ENCODE results near the gene LDLRAD4.

Gene LDLRAD4

GRCh38 chr18:13566941-13567746, 348.6 kb downstream of the LDLRAD4 start:
- DNase-seq: no peak

- no peak for DNase-seq
Measured at GRCh38 chr18:13568443-13569392, 350.2 kb downstream of the LDLRAD4 start.

DNA sequence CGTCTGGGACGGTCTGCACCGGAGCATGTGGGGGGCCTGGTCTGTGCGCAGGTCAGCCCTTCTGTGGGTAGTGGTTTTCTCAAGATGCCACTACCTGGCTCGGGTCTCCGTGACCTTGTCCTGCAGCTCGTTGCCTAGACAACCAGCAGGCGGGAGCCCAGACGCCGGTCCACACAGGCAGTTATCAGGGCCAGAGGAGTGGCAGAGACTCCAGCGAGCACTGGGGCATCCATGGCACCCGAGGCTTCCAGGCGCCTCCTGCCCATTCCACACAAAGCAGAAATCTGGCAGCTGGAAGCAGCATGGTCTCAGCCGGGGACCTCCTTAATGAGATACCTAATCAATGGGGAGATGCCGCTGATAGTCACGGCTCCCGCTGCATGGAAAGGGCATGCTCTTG, 351.7 kb downstream of the LDLRAD4 start:
- DNase-seq: no peak

- DNase-seq: no peak
Measured at GRCh38 chr18:13570856-13571495, 352.4 kb downstream of the LDLRAD4 start.

DNA sequence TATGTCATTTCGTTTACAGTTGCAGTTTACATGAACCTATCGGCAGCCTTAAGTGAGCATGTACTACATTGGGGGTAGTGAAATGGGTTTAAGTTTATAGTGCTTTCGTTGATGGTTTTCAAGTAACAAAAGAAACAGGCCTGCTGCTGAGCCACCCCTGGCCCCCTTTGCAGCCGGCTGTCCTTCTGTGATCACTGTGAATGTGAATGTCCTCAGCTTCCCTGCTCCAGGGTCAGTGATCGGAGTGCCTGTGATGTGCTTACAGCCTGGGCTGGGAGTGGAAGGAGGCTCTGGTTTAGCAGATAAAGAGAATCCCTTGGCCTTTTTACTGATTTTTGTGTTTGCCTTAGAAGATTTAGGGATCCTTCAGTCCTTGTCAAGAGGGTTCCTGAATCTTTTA, 353.6 kb downstream of the LDLRAD4 start:
- DNase-seq: no peak

GRCh38 chr18:13572721-13573120, 354.2 kb downstream of the LDLRAD4 start:
- no peak for DNase-seq

DNA sequence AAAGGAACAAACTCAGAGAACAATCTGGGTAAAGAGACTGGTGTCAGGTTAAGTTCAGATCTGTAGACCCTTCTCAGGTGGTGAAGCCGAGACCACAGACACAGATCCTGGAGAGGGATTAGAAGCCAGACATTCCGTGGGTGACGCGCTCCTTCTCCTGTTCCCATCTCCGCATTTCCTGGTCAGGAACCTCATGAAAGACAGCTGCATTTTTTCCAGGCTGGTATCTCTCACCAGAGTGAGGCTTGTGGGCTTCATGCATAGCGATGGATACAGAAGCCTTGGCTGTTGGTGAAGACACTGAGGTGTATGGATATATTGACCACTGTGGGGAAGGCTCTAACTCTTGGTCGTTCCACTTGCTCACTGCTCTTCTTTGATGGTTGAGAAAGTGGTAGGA, 355.2 kb downstream of the LDLRAD4 start:
- no peak for DNase-seq

- no peak for DNase-seq
Measured at GRCh38 chr18:13574355-13574754, 355.8 kb downstream of the LDLRAD4 start.

DNA sequence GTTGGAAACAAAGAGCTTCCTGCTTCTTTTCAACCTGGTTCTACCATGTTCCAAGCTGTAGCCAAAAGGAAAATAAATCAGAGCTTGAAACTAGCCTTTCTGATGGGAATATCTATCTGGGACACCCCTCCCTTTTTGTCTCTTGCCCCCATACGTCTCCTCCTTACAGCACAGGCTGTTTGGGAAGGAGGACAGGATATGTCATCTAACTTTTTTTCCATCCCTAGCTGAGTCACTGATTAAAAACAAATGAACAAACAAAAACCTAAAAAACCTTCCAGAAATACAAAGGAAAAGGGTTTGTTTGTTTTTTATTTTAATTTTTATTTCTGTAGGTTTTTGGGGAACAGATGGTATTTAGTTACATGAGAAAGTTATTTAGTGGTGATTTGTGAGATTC, 356.2 kb downstream of the LDLRAD4 start:
- DNase-seq: no peak

DNA sequence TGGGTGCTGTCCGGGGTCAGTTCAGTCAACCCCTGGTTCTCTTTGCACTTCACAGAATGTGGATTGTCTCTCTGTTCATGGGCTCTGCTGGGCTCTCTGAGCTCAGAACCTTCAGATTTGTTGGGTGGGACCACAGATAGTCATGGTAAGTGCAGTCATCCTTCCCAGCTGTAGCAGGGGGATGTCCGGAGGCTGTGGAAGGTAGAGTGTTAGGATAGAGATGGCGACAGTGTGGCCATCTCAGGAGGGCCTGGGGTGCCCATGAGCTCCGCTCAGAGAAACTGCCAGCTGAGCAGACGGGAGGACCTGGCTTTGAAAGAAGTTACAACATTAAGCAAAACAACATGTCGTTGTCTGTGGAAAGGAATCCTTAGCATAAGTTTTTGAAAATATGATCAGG, 358.0 kb downstream of the LDLRAD4 start:
- no peak for DNase-seq

GRCh38 chr18:13577091-13577697, 358.6 kb downstream of the LDLRAD4 start:
- DNase-seq: no peak

DNA sequence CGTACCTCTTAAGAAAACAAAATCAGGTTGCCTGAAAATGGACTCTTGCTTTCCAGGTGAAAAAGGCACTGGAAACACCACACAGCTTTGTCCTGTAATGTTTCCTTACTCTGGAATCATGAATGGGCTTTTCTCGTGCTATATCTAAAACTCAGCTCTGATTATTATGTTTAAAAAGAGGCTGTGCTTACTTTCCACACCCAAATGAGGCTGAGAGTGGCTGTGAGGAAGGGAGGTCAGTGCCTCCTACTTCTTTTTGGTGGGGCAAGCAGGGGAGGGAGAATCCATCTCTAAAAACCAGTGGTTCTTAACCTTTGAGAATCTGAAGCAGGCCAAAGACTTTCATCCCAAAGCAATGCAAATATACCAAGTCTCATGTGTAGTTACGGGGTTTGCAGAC, 359.2 kb downstream of the LDLRAD4 start:
- DNase-seq: no peak

DNA sequence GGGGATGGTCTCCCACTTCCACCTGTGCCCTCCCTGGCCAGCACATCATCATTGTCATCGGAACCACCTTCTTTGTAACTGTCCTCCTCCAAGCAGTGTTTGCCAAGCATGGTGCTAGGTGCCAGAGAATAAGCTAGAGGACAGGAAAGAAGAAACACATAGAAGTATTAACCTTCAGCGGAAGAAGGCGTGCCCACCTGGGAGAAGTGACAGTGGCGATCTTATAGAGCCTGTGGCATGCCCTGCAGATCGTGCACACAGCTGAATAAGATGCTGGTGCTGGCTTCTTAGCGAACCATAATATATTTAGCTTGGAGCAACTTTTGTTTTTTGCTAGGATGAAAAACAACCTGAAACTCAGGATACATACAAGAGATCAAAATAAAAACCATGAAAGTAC, 359.8 kb downstream of the LDLRAD4 start:
- DNase-seq: no peak

- no peak for DNase-seq
Measured at GRCh38 chr18:13579874-13580273, 361.3 kb downstream of the LDLRAD4 start.

DNA sequence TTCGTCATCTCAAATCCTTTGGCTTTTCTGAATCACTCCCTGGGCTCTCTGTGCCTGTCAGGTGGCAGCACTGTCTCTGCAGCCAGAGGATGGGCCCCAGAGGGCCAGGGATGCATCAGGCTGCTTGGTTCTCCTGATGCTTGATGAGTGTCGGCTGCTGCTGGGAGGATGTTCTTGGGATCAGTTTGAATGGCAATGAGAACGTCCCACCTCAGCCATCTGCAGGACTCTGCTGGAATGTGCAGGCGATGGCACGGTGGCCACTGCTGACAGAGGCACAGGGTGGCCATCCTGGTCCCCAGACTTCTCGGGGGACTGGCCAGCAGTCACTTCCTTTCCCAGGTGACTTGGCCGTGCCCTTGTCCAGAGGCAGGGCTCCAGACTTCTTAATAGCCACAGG, 361.8 kb downstream of the LDLRAD4 start:
- no peak for DNase-seq

DNA sequence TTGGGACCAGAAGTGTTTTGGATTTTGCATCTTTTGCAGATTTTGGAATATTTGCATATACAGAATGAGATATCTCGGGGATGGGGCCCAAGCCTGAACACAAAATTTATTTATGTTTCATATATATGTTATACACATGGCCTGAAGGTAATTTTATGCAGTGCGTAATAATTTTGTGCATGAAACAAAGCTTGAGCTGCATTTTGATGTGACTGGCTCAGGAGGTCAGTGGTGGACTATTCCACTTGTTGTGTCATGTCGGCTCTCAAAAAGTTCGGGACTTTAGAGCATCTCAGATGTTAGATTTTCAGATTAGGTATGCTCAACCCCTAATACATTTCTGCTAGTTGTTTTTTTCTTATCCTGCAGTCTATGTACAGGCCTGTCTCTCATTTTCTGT, 362.4 kb downstream of the LDLRAD4 start:
- DNase-seq: no peak

DNA sequence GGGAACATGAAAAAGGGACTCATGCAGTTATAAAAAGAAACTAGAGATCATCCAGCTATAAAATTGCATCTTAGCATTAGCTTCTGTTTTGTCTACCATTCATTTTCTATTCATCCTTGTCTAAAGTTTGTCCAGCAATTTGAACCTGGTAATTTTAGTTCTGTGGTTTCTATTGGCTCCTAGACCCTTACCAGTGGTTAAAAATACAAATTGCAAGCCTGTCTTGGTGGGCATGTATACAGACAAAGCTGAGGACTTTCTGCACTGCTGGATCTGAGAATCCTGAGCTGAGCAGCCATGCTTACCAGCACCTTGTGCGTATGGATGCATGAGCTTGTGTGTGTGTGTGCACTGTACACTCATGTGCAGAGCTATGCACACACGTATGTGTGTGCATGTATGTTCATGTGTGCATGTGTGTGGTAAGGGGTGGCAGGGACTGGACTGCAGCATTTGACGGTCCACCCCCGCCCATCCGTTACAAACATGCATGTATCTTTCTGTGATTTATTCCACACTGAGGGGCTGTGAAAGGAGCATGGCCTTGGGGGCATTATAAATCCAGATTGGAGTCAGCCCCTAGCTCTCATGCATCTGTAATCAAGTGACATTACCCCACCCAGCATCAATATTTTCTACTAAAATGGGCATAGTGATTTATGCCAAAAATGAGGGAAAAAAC, 363.1 kb downstream of the LDLRAD4 start:
- DNase-seq: no peak

- no peak for DNase-seq
Measured at GRCh38 chr18:13582178-13582670, 363.7 kb downstream of the LDLRAD4 start.

GRCh38 chr18:13583576-13584550, 365.3 kb downstream of the LDLRAD4 start:
- no peak for DNase-seq

GRCh38 chr18:13584825-13585224, 366.3 kb downstream of the LDLRAD4 start:
- no peak for DNase-seq
